Liver (tissue), 9 donors: ENCODE measurements around the gene SERPINA10. TPM values are rescaled to one million over a fixed set of nuclear protein-coding genes. Genes with fewer than 3 reads are reported as not detected.
A peak's percentile ranks its signal among the peaks of the same experiment; 100 is the strongest.

Source experiments
- DNase-seq: peaks from one replicate; pipeline ENCODE4 v3.0.0-alpha.2; 2017; ENCODE audit warnings: low spot score
- H3K27ac ChIP-seq, 2 donors: one replicate each; pipeline ENCODE4 v1.7.0; 2013; ENCODE audit warnings: inconsistent platforms in 2 of 2, low read length in 2 of 2, control low read depth in 1 of 2, low read depth in 1 of 2, mild to moderate bottlenecking in 1 of 2
- H3K27me3 ChIP-seq, 4 donors: one replicate each; pipeline versions ENCODE4 v1.6.1 to v1.7.0; 2013; ENCODE audit warnings: low read length in 3 of 4, inconsistent platforms in 1 of 4, mild to moderate bottlenecking in 1 of 4, moderate library complexity in 1 of 4; ENCODE audit not compliant: control insufficient read depth in 4 of 4, insufficient read depth in 4 of 4
- H3K36me3 ChIP-seq, 4 donors: one replicate each; pipeline versions ENCODE4 v1.6.1 to v1.7.0; 2013; ENCODE audit warnings: low read length in 3 of 4, mild to moderate bottlenecking in 3 of 4, low read depth in 1 of 4, moderate library complexity in 1 of 4; ENCODE audit not compliant: control insufficient read depth in 4 of 4, insufficient read depth in 3 of 4
- H3K4me1 ChIP-seq, 4 donors: one replicate each; pipeline versions ENCODE4 v1.6.1 to v1.7.0; 2013; ENCODE audit warnings: low read length in 3 of 4, mild to moderate bottlenecking in 3 of 4, moderate library complexity in 1 of 4; ENCODE audit not compliant: control insufficient read depth in 4 of 4, insufficient read depth in 4 of 4
- H3K4me3 ChIP-seq, 3 donors: one replicate each; pipeline versions ENCODE4 v1.6.1 to v1.7.0; 2013; ENCODE audit warnings: low read length in 3 of 3, control low read depth in 1 of 3, low read depth in 1 of 3, mild to moderate bottlenecking in 1 of 3
- H3K9ac ChIP-seq, 2 donors: one replicate each; pipeline ENCODE4 v1.7.0; 2013; ENCODE audit warnings: low read length in 2 of 2, mild to moderate bottlenecking in 2 of 2, moderate library complexity in 2 of 2, control low read depth in 1 of 2, low read depth in 1 of 2
- H3K9me3 ChIP-seq, 4 donors: one replicate each; pipeline versions ENCODE4 v1.6.1 to v1.7.0; 2013; ENCODE audit warnings: low read length in 3 of 4; ENCODE audit not compliant: control insufficient read depth in 4 of 4
- ATF3 ChIP-seq: IDR thresholded peaks from 2 replicates; pipeline ENCODE4 v1.6.1; 2016; ENCODE audit warnings: antibody characterized with exemption
- CTCF ChIP-seq: fragments of 150-350 bp; IDR thresholded peaks from 2 replicates; pipeline ENCODE4 v1.5.1; 2017; ENCODE audit warnings: improper control_type of control experiment, low read depth, low read length; ENCODE audit not compliant: missing input control
- EGR1 ChIP-seq, 2 donors: IDR thresholded peaks; 2 replicates each; pipeline ENCODE4 v1.6.1; 2016 to 2018; ENCODE audit warnings: antibody characterized with exemption in 2 of 2, low read depth in 2 of 2
- FOXA1 ChIP-seq: IDR thresholded peaks from 2 replicates; pipeline ENCODE4 v1.6.1; 2016; ENCODE audit warnings: antibody characterized with exemption
- FOXA2 ChIP-seq: IDR thresholded peaks from 2 replicates; pipeline ENCODE4 v1.6.1; 2016; ENCODE audit warnings: antibody characterized with exemption
- GABPA ChIP-seq, 2 donors: IDR thresholded peaks in 1 of 2; conservative IDR thresholded peaks in 1 of 2; 2 replicates each; pipeline ENCODE4 v1.6.1; 2016; ENCODE audit warnings: antibody characterized with exemption in 2 of 2, mild to moderate bottlenecking in 1 of 2, moderate library complexity in 1 of 2
- HNF4A ChIP-seq, 2 donors: conservative IDR thresholded peaks; 2 replicates each; pipeline ENCODE4 v1.6.1; 2016; ENCODE audit warnings: antibody characterized with exemption in 2 of 2, mild to moderate bottlenecking in 2 of 2
- HNF4G ChIP-seq: IDR thresholded peaks from 2 replicates; pipeline ENCODE4 v1.6.1; 2016; ENCODE audit warnings: antibody characterized with exemption
- JUND ChIP-seq, 2 donors: IDR thresholded peaks; 2 replicates each; pipeline ENCODE4 v1.6.1; 2016; ENCODE audit warnings: antibody characterized with exemption in 2 of 2
- MAX ChIP-seq: IDR thresholded peaks from 2 replicates; pipeline ENCODE4 v1.6.1; 2016; ENCODE audit warnings: antibody characterized with exemption
- RAD21 ChIP-seq, 2 donors: IDR thresholded peaks; 2 replicates each; pipeline ENCODE4 v1.6.1; 2016; ENCODE audit warnings: antibody characterized with exemption in 2 of 2, mild to moderate bottlenecking in 2 of 2
- REST ChIP-seq: IDR thresholded peaks from 2 replicates; pipeline ENCODE4 v1.6.1; 2016; ENCODE audit warnings: antibody characterized with exemption, mild to moderate bottlenecking
- RXRA ChIP-seq, 2 donors: IDR thresholded peaks; 2 replicates each; pipeline ENCODE4 v1.6.1; 2017 to 2018; ENCODE audit warnings: antibody characterized with exemption in 2 of 2, mild to moderate bottlenecking in 1 of 2
- SP1 ChIP-seq: IDR thresholded peaks from 2 replicates; pipeline ENCODE4 v1.6.1; 2018; ENCODE audit warnings: antibody characterized with exemption, mild to moderate bottlenecking
- TAF1 ChIP-seq: conservative IDR thresholded peaks from 2 replicates; pipeline ENCODE4 v1.6.1; 2016; ENCODE audit warnings: antibody characterized with exemption, mild to moderate bottlenecking
- YY1 ChIP-seq: IDR thresholded peaks from 2 replicates; pipeline ENCODE4 v1.6.1; 2016; ENCODE audit warnings: antibody characterized with exemption, mild to moderate bottlenecking
- ZBTB33 ChIP-seq: IDR thresholded peaks from 2 replicates; pipeline ENCODE4 v1.6.1; 2016; ENCODE audit warnings: antibody characterized with exemption
- WGBS: extraction: QIAGEN DNeasy Blood & Tissue Kit; methylation state at CpG from one replicate; pipeline ENCODE4 v1.1.7; 2013; 5-methylcytosine and 5-hydroxymethylcytosine counted together
- polyA plus RNA-seq, 2 donors: library from polyadenylated mRNA; stranded (reverse) in 1 of 2; unstranded in 1 of 2; fragments of 200-250 nt in 1 of 2; fragments of >200 nt in 1 of 2; fragmentation: Nextera tagmentation in 1 of 2; extraction: Ambion mirVana in 1 of 2; gene quantifications; one replicate each; pipeline versions ENCODE4 v1.2.1 to v1.2.3, GENCODE V29; 2013 to 2015
- total RNA-seq, 2 donors: library from RNA; depleted of rRNA; stranded (reverse); fragments of >200 nt; gene quantifications; one replicate each; pipeline ENCODE4 v1.2.3, GENCODE V29; 2014
- donor health status: healthy.
- donor health status: healthy.
- donor health status: healthy.
- donor health status: healthy.
- donor health status: healthy.

SERPINA10 gene
- total and polyA plus RNA-seq, 4 donors = 105 to 363 (median 194) TPM

GRCh38 chr14:94307410-94307992 lies 14.4 kb upstream of the SERPINA10 start:
- Histone ChIP-seq H3K9me3 (peaks cover 0 to 9% (median 4%) of the 10 kb centered on the region in 4 donors), H3K4me1 (peaks cover 0 to 16% (median 7%) of the 10 kb centered on the region in 4 donors), H3K27ac (no peak overlapping the region), H3K9ac (no peak overlapping the region), H3K36me3 (peaks cover 7 to 72% (median 59%) of the 10 kb centered on the region in 4 donors), H3K27me3 (no peaks in the 10 kb centered on the region), H3K4me3 (no peak overlapping the region)
- no peak for TF ChIP-seq FOXA2
- peak; percentile 81 to 85 for TF ChIP-seq RAD21 (IDR thresholded peaks at IDR 0.05)
- TF ChIP-seq CTCF = peak; percentile 49
- no peak for DNase-seq
- WGBS = 73% methylated on average over 5 of the region's 5 CpGs

- peak; percentile 32 for DNase-seq
- peaks cover 0 to 10% (median 4%) of the 10 kb centered on the region in 4 donors for H3K9me3 ChIP-seq
- no peak for TF ChIP-seq TAF1
- TF ChIP-seq ZBTB33 = no peak
- TF ChIP-seq HNF4G = peak; percentile 90
- TF ChIP-seq EGR1 (IDR thresholded peaks at IDR 0.05; ENCODE audit: low read depth in 2 of 2) = no peak
- no peak for TF ChIP-seq YY1
- TF ChIP-seq CTCF = no peak
- peak in 1 of 2 donors; percentile 50 for TF ChIP-seq RAD21 (IDR thresholded peaks at IDR 0.05)
- TF ChIP-seq HNF4A (conservative IDR thresholded peaks at IDR 0.05) = peak; percentile 79 to 92
- TF ChIP-seq FOXA2 = no peak
- peak; percentile 23 for TF ChIP-seq ATF3
- peak; percentile 55 to 82 for TF ChIP-seq RXRA (IDR thresholded peaks at IDR 0.05)
- TF ChIP-seq JUND (IDR thresholded peaks at IDR 0.05) = no peak
- no peak for TF ChIP-seq MAX
- peak; percentile 54 for TF ChIP-seq SP1
- no peak for TF ChIP-seq REST
- no peak for TF ChIP-seq FOXA1
- no peak for TF ChIP-seq GABPA (IDR thresholded peaks at IDR 0.05 in 1 of 2, conservative IDR thresholded peaks at IDR 0.05 in 1 of 2)
Observed at GRCh38 chr14:94306047-94306978, 13.2 kb upstream of the SERPINA10 start.

More at GRCh38 chr14:94306047-94306978, 13.2 kb upstream of the SERPINA10 start:
- Histone ChIP-seq H3K27me3 (no peaks in the 10 kb centered on the region), H3K27ac (peak overlapping the region in 1 of 2 donors; percentile 1), H3K4me1 (peaks cover 0 to 10% (median 5%) of the 10 kb centered on the region in 4 donors), H3K9ac (no peak overlapping the region), H3K4me3 (no peak overlapping the region), H3K36me3 (peaks cover 7 to 72% (median 60%) of the 10 kb centered on the region in 4 donors)
- WGBS = 67% methylated on average over 12 of the region's 12 CpGs
